ENCODE results near the gene KCNK15. TPM values are rescaled to one million over a fixed set of nuclear protein-coding genes. Genes with fewer than 3 reads are reported as not detected.

The KCNK15 gene
- total and polyA plus RNA-seq, 10 of the 15 experiments (the other 5 are each of a cell fraction or from before 2014, with no cell fraction given) = not detected

DNA sequence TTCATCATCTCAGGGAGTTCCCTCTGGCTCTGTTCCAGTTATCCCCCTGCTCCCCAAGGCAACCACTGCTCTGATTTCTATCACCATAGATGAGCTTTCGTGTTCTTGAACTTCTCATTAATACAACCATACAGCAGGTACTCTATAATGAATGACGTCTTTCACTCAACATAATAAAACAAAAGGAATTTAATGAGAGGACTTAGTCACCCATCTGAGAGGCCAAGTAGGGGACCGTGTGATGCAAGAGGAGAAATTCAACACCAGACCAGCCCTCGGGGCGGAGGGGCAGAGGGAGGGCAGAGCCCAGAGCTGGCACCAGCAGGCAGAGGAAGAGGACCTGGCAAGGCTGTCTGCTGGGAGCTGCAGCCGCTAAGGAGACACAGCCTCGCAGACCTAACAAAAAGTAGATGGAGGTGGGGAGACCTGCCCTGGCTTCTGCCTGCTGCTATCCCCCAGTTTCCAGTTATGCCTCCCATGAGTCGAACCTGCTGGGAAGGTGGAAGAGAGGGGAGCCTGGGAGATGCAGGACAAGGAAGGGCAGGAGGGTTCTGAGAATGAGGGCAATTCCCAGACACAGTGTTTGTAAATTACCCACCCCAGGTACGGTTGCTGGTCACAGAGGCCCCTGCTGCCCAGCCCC lies 16.7 kb upstream of the KCNK15 start (continued):
- TF ChIP-seq SPI1 (IDR thresholded peaks at IDR 0.05; ENCODE audit: borderline replicate concordance, insufficient read depth, low read depth, low read length) = no peak
- TF ChIP-seq, protein P1, sequence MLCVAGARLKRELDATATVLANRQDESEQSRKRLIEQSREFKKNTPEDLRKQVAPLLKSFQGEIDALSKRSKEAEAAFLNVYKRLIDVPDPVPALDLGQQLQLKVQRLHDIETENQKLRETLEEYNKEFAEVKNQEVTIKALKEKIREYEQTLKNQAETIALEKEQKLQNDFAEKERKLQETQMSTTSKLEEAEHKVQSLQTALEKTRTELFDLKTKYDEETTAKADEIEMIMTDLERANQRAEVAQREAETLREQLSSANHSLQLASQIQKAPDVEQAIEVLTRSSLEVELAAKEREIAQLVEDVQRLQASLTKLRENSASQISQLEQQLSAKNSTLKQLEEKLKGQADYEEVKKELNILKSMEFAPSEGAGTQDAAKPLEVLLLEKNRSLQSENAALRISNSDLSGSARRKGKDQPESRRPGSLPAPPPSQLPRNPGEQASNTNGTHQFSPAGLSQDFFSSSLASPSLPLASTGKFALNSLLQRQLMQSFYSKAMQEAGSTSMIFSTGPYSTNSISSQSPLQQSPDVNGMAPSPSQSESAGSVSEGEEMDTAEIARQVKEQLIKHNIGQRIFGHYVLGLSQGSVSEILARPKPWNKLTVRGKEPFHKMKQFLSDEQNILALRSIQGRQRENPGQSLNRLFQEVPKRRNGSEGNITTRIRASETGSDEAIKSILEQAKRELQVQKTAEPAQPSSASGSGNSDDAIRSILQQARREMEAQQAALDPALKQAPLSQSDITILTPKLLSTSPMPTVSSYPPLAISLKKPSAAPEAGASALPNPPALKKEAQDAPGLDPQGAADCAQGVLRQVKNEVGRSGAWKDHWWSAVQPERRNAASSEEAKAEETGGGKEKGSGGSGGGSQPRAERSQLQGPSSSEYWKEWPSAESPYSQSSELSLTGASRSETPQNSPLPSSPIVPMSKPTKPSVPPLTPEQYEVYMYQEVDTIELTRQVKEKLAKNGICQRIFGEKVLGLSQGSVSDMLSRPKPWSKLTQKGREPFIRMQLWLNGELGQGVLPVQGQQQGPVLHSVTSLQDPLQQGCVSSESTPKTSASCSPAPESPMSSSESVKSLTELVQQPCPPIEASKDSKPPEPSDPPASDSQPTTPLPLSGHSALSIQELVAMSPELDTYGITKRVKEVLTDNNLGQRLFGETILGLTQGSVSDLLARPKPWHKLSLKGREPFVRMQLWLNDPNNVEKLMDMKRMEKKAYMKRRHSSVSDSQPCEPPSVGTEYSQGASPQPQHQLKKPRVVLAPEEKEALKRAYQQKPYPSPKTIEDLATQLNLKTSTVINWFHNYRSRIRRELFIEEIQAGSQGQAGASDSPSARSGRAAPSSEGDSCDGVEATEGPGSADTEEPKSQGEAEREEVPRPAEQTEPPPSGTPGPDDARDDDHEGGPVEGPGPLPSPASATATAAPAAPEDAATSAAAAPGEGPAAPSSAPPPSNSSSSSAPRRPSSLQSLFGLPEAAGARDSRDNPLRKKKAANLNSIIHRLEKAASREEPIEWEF (IDR thresholded peaks at IDR 0.05; ENCODE audit: insufficient replicate concordance, low read depth, low read length) = no peak
- TF ChIP-seq PAX5 (IDR thresholded peaks at IDR 0.05; ENCODE audit: borderline replicate concordance, low read depth, low read length) = no peak
- TF ChIP-seq TAF1 (IDR thresholded peaks at IDR 0.05; ENCODE audit: borderline replicate concordance, low read depth, low read length) = no peak
- TF ChIP-seq TARDBP (IDR thresholded peaks at IDR 0.05; ENCODE audit: borderline replicate concordance) = no peak
- TF ChIP-seq, protein P2, sequence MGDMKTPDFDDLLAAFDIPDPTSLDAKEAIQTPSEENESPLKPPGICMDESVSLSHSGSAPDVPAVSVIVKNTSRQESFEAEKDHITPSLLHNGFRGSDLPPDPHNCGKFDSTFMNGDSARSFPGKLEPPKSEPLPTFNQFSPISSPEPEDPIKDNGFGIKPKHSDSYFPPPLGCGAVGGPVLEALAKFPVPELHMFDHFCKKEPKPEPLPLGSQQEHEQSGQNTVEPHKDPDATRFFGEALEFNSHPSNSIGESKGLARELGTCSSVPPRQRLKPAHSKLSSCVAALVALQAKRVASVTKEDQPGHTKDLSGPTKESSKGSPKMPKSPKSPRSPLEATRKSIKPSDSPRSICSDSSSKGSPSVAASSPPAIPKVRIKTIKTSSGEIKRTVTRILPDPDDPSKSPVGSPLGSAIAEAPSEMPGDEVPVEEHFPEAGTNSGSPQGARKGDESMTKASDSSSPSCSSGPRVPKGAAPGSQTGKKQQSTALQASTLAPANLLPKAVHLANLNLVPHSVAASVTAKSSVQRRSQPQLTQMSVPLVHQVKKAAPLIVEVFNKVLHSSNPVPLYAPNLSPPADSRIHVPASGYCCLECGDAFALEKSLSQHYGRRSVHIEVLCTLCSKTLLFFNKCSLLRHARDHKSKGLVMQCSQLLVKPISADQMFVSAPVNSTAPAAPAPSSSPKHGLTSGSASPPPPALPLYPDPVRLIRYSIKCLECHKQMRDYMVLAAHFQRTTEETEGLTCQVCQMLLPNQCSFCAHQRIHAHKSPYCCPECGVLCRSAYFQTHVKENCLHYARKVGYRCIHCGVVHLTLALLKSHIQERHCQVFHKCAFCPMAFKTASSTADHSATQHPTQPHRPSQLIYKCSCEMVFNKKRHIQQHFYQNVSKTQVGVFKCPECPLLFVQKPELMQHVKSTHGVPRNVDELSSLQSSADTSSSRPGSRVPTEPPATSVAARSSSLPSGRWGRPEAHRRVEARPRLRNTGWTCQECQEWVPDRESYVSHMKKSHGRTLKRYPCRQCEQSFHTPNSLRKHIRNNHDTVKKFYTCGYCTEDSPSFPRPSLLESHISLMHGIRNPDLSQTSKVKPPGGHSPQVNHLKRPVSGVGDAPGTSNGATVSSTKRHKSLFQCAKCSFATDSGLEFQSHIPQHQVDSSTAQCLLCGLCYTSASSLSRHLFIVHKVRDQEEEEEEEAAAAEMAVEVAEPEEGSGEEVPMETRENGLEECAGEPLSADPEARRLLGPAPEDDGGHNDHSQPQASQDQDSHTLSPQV (IDR thresholded peaks at IDR 0.05) = no peak
